ENCODE results near the gene SHQ1.
"Not testable (repeated sequence)": the region's sequence is repeated elsewhere in the genome, so short reads cannot be mapped to it uniquely, and the experiment has no call there.

The SHQ1 gene

GRCh38 chr3:72710471-72710870 is 137.8 kb downstream of the SHQ1 start:
- DNase-seq = not testable (repeated sequence)

- DNase-seq = no peak
These were observed 139.8 kb downstream of the SHQ1 start for GRCh38 chr3:72708441-72708840.

GRCh38 chr3:72702997-72703396 is 145.2 kb downstream of the SHQ1 start:
- no peak for DNase-seq

- no peak for DNase-seq
These were observed 145.9 kb downstream of the SHQ1 start for GRCh38 chr3:72702390-72702789.

GRCh38 chr3:72700106-72700505 is 148.1 kb downstream of the SHQ1 start:
- no peak for DNase-seq

GRCh38 chr3:72699631-72700030 is 148.6 kb downstream of the SHQ1 start:
- DNase-seq = no peak
